HCT116 (cell line): ENCODE results near the gene DGKG. TPM values are rescaled to one million over a fixed set of nuclear protein-coding genes. Genes with fewer than 3 reads are reported as not detected.
A peak's percentile ranks its signal among the peaks of the same experiment; 100 is the strongest.

ENCODE experiments used
- ATAC-seq: fragments of 200-7000 bp; cut with Tn5 transposase; 2 replicates; pipeline ENCODE4 v1.9.1; 2020; ENCODE audit warnings: mild to moderate bottlenecking, moderate library complexity
- BruUV-seq: library from RNA; stranded (reverse); fragments of 400-500 nt; replicated peaks from 2 replicates; lab custom pipeline; 2021; lab: Mats Ljungman, UMichigan
- CTCF ChIA-PET: fragments of 300-600 bp; sonication (Branson Sonifier 250); formaldehyde crosslinking; loops from one replicate; lab custom pipeline; 2021; ENCODE audit warnings: antibody characterized with exemption; lab: Charles Lee
- POLR2A ChIA-PET: fragments of 300-600, 350-600 bp; sonication (Branson Sonifier 250); formaldehyde crosslinking; loops from one replicate; lab custom pipeline; 2021; ENCODE audit warnings: antibody characterized with exemption; lab: Charles Lee
- RAD21 ChIA-PET, 2 experiments: fragments of 300-600 bp; sonication (Branson Sonifier 250); formaldehyde crosslinking; loops; one replicate each; lab custom pipeline; 2023; ENCODE audit warnings: low total read pairs in 2 of 2; ENCODE audit not compliant: uncharacterized antibody in 2 of 2, unreplicated experiment in 2 of 2, low non-redundant PET in 1 of 2; lab: Charles Lee
- DNase-seq: peaks from one replicate; pipeline ENCODE4 v3.0.0-alpha.2; 2010; ENCODE audit warnings: low read depth, low spot score
- H2AFZ ChIP-seq: fragments of 200-600 bp; shearing (Covaris generic), sonication (generic); 2 replicates; pipeline ENCODE4 v1.6.1; 2017; ENCODE audit warnings: low read depth, mixed run types, mixed read lengths, antibody characterized with exemption, low read length; ENCODE audit not compliant: poor library complexity, severe bottlenecking
- H3K27ac ChIP-seq: 2 replicates; pipeline ENCODE4 v1.5.1; 2012; ENCODE audit warnings: low read depth, low read length
- H3K27me3 ChIP-seq: fragments of 200-600 bp; sonication (generic); 2 replicates; pipeline ENCODE4 v1.6.1; 2016; ENCODE audit warnings: mixed run types, low read length, mixed read lengths; ENCODE audit not compliant: insufficient read depth
- H3K36me3 ChIP-seq, 2 experiments: fragments of 200-500 bp in 1 of 2; fragments of 200-600 bp in 1 of 2; sonication (Bioruptor generic) in 1 of 2; sonication (generic) in 1 of 2; 2 replicates each; pipeline versions ENCODE4 v1.5.1 to v1.6.1; 2014 to 2016; ENCODE audit warnings: low read length in 2 of 2, inconsistent platforms in 1 of 2, mixed read lengths in 1 of 2, mixed run types in 1 of 2; ENCODE audit not compliant: insufficient read depth in 2 of 2, control insufficient read depth in 1 of 2
- H3K4me1 ChIP-seq, 2 experiments: fragments of 200-600 bp in 1 of 2; sonication (generic) in 1 of 2; 2 replicates each; pipeline versions ENCODE4 v1.5.1 to v1.6.1; 2012 to 2017; ENCODE audit warnings: low read length in 2 of 2, inconsistent platforms in 1 of 2, mild to moderate bottlenecking in 1 of 2, mixed read lengths in 1 of 2, mixed run types in 1 of 2, moderate library complexity in 1 of 2; ENCODE audit not compliant: insufficient read depth in 2 of 2, control insufficient read depth in 1 of 2
- H3K4me2 ChIP-seq: fragments of 200-600 bp; sonication (generic); 2 replicates; pipeline ENCODE4 v1.6.1; 2017; ENCODE audit warnings: mixed run types, low read length, mixed read lengths
- H3K4me3 ChIP-seq, 2 experiments: fragments of 200-600 bp in 1 of 2; sonication (generic) in 1 of 2; replicated peaks in 1 of 2; 2 replicates each; pipeline ENCODE4 v1.5.1; 2011 to 2016; ENCODE audit warnings: low read length in 2 of 2, control low read depth in 1 of 2, low read depth in 1 of 2, mild to moderate bottlenecking in 1 of 2, mixed read lengths in 1 of 2, mixed run types in 1 of 2
- H3K79me2 ChIP-seq: fragments of 200-600 bp; sonication (generic); 2 replicates; pipeline ENCODE4 v1.6.1; 2017; ENCODE audit warnings: mild to moderate bottlenecking, mixed run types, low read length, moderate library complexity, mixed read lengths; ENCODE audit not compliant: insufficient read depth
- H3K9ac ChIP-seq: fragments of 200-600 bp; sonication (generic); 2 replicates; pipeline ENCODE4 v1.6.1; 2016; ENCODE audit warnings: low read length, mixed read lengths
- H3K9me2 ChIP-seq: fragments of 200-600 bp; sonication (generic), shearing (Covaris generic); 2 replicates; pipeline ENCODE4 v1.6.1; 2017; ENCODE audit warnings: mixed run types, mild to moderate bottlenecking, moderate library complexity; ENCODE audit not compliant: insufficient read depth
- H3K9me3 ChIP-seq, 2 experiments: fragments of 200-500 bp in 1 of 2; fragments of 200-600 bp in 1 of 2; sonication (Bioruptor generic) in 1 of 2; sonication (generic) in 1 of 2; 2 replicates each; pipeline ENCODE4 v1.6.1; 2014 to 2017; ENCODE audit warnings: low read length in 2 of 2, mixed read lengths in 2 of 2, inconsistent platforms in 1 of 2, low read depth in 1 of 2, mild to moderate bottlenecking in 1 of 2, mixed run types in 1 of 2, moderate library complexity in 1 of 2; ENCODE audit not compliant: control insufficient read depth in 1 of 2, insufficient read depth in 1 of 2
- H4K20me1 ChIP-seq: fragments of 200-600 bp; sonication (generic), shearing (Covaris generic); 2 replicates; pipeline ENCODE4 v1.6.1; 2017; ENCODE audit warnings: mixed run types, mild to moderate bottlenecking, moderate library complexity; ENCODE audit not compliant: insufficient read depth
- CBX3 ChIP-seq: IDR thresholded peaks from 2 replicates; pipeline ENCODE4 v1.6.1; 2012; ENCODE audit warnings: low read depth
- CTCF ChIP-seq, 3 experiments: fragments of 200-600 bp in 1 of 3; sonication (generic) in 1 of 3; IDR thresholded peaks in 2 of 3; conservative IDR thresholded peaks in 1 of 3; 2 replicates each; pipeline ENCODE4 v1.5.1; 2012 to 2017; ENCODE audit warnings: low read depth in 2 of 3, low read length in 2 of 3, antibody characterized with exemption in 1 of 3, borderline replicate concordance in 1 of 3, control low read depth in 1 of 3, mild to moderate bottlenecking in 1 of 3, mixed read lengths in 1 of 3, mixed run types in 1 of 3, moderate library complexity in 1 of 3; ENCODE audit not compliant: insufficient read depth in 1 of 3
- EGR1 ChIP-seq: IDR thresholded peaks from 2 replicates; pipeline ENCODE4 v1.6.1; 2012; ENCODE audit warnings: low read depth
- ELF1 ChIP-seq: IDR thresholded peaks from 2 replicates; pipeline ENCODE4 v1.6.1; 2012; ENCODE audit warnings: low read depth, borderline replicate concordance
- EZH2phosphoT487 ChIP-seq: fragments of 200-600 bp; IDR thresholded peaks from 2 replicates; pipeline ENCODE4 v1.6.1; 2018; ENCODE audit warnings: antibody characterized with exemption, borderline replicate concordance
- FOSL1 ChIP-seq: IDR thresholded peaks from 2 replicates; pipeline ENCODE4 v1.6.1; 2012; ENCODE audit warnings: low read depth
- JUND ChIP-seq: IDR thresholded peaks from 2 replicates; pipeline ENCODE4 v1.6.1; 2012
- MAX ChIP-seq: IDR thresholded peaks from 2 replicates; pipeline ENCODE4 v1.6.1; 2012
- POLR2A ChIP-seq: IDR thresholded peaks from 2 replicates; pipeline ENCODE4 v1.7.0; 2011; ENCODE audit warnings: borderline replicate concordance; ENCODE audit not compliant: insufficient read depth, insufficient read length; ENCODE audit errors: extremely low read depth
- POLR2AphosphoS5 ChIP-seq: IDR thresholded peaks from 2 replicates; pipeline ENCODE4 v1.6.1; 2011; ENCODE audit warnings: mild to moderate bottlenecking, low read depth, low read length, moderate library complexity
- RAD21 ChIP-seq: IDR thresholded peaks from 2 replicates; pipeline ENCODE4 v1.6.1; 2012; ENCODE audit warnings: low read depth, mild to moderate bottlenecking
- TCF7L2 ChIP-seq: IDR thresholded peaks from 2 replicates; pipeline ENCODE4 v1.7.0; 2011; ENCODE audit warnings: borderline replicate concordance, inconsistent platforms; ENCODE audit not compliant: insufficient read depth, insufficient read length; ENCODE audit errors: extremely low read depth
- YY1 ChIP-seq: IDR thresholded peaks from 2 replicates; pipeline ENCODE4 v1.6.1; 2011; ENCODE audit warnings: low read length, low read depth, moderate library complexity, mild to moderate bottlenecking; ENCODE audit not compliant: insufficient replicate concordance; ENCODE audit errors: extremely low read depth
- ZBTB33 ChIP-seq: IDR thresholded peaks from 2 replicates; pipeline ENCODE4 v1.6.1; 2011; ENCODE audit warnings: mild to moderate bottlenecking, low read length, moderate library complexity; ENCODE audit not compliant: insufficient replicate concordance; ENCODE audit errors: extremely low read depth
- ZFX ChIP-seq: fragments of 450-650 bp; IDR thresholded peaks from 2 replicates; pipeline ENCODE4 v1.6.1; 2017
- ZNF274 ChIP-seq: fragments of 200-500 bp; sonication (Bioruptor generic); IDR thresholded peaks from 2 replicates; pipeline ENCODE4 v1.6.1; 2014; ENCODE audit warnings: mild to moderate bottlenecking, low read depth, low read length, inconsistent platforms
- intact Hi-C: fragments of 100-400 bp; cut with micrococcal nuclease; formaldehyde crosslinking; loops from 2 replicates; pipeline ENCODE4 v1.10.0; 2022
- total RNA-seq: library from RNA; stranded (reverse); gene quantifications from one replicate; pipeline ENCODE4 v1.2.1, GENCODE V29; 2021; ENCODE audit not compliant: unreplicated experiment

Gene DGKG
- total RNA-seq, 1 experiment from 2014 or later = 4.8 TPM

GRCh38 chr3:186220365-186220764, 141.7 kb downstream of the DGKG start:
- Histone ChIP-seq H3K4me3 (no peak overlapping the region), H3K9me2 (no peaks in the 10 kb centered on the region), H3K4me1 (peaks cover 14 to 31% of the 10 kb centered on the region in 2 experiments)
- peak; percentile 57; the same call in 1 of the 2 replicates for TF ChIP-seq JUND
- TF ChIP-seq EGR1 = no peak
- peak; percentile 37; the same call in 1 of the 2 replicates for TF ChIP-seq MAX
- TF ChIP-seq CBX3 = no peak
- peak; percentile 54; the same call in 1 of the 2 replicates for TF ChIP-seq FOSL1
- no peak for TF ChIP-seq ZFX
- TF ChIP-seq, all 23 proteins: peak for 3
- Histone ChIP-seq H3K27me3 (no peaks in the 10 kb centered on the region), H3K9ac (no peak overlapping the region), H3K36me3 (no peaks in the 10 kb centered on the region), H3K4me2 (peak overlapping the region; percentile 38), H3K79me2 (no peaks in the 10 kb centered on the region), H3K27ac (no peak overlapping the region), H3K9me3 (no peaks in the 10 kb centered on the region), H4K20me1 (no peaks in the 10 kb centered on the region), H2AFZ (no peak overlapping the region)
- POLR2A ChIA-PET = no interaction called here
- DNase-seq (peak; percentile 24), ATAC-seq (peak; percentile 64)
- intact Hi-C loops = no loop called here
- no TSS peak for BruUV-seq
- RAD21 ChIA-PET = no interaction called here
- CTCF ChIA-PET = interaction anchor here (1.4 to 2.0 kb wide), 2 partner anchors 21 to 277 kb away, joined by 3 to 5 read pairs; no protein-coding TSS in a partner anchor

- no peak overlapping the region for H3K27ac ChIP-seq
- no peaks in the 10 kb centered on the region for H3K79me2 ChIP-seq
- no peak overlapping the region for H2AFZ ChIP-seq
- no peaks in the 10 kb centered on the region for H4K20me1 ChIP-seq
- H3K4me3 ChIP-seq = no peak overlapping the region
- H3K9ac ChIP-seq = no peak overlapping the region
- intact Hi-C loops = no loop called here
- CTCF ChIA-PET = interaction anchor here (2.0 kb wide), 1 partner anchor 23 kb away, joined by 5 read pairs; no protein-coding TSS in a partner anchor
- peaks cover 19 to 40% of the 10 kb centered on the region in 2 experiments for H3K4me1 ChIP-seq
- POLR2A ChIA-PET = interaction anchor here (0.7 kb wide), 1 partner anchor 9 kb away, joined by 3 read pairs; no protein-coding TSS in a partner anchor
- DNase-seq (no peak), ATAC-seq (no peak)
- RAD21 ChIA-PET = no interaction called here
- no peaks in the 10 kb centered on the region for H3K9me3 ChIP-seq
- H3K9me2 ChIP-seq = no peaks in the 10 kb centered on the region
- no peak overlapping the region for H3K4me2 ChIP-seq
- no peaks in the 10 kb centered on the region for H3K27me3 ChIP-seq
- H3K36me3 ChIP-seq = no peaks in the 10 kb centered on the region
- BruUV-seq = no TSS peak
- TF ChIP-seq POLR2AphosphoS5 = no peak
- no peak for TF ChIP-seq JUND
- TF ChIP-seq ZBTB33 = no peak
- TF ChIP-seq EGR1 = no peak
- no peak for TF ChIP-seq EZH2phosphoT487
- TF ChIP-seq POLR2A = no peak
- no peak for TF ChIP-seq MAX
- TF ChIP-seq YY1 = no peak
- no peak for TF ChIP-seq CBX3
- TF ChIP-seq ZNF274 = no peak
- TF ChIP-seq ELF1 = no peak
- TF ChIP-seq CTCF (IDR thresholded peaks at IDR 0.05 in 2 of 3, conservative IDR thresholded peaks at IDR 0.05 in 1 of 3; ENCODE audit: borderline replicate concordance in 1 of 3, insufficient read depth in 1 of 3, low read depth in 2 of 3, low read length in 2 of 3) = no peak
- TF ChIP-seq RAD21 = no peak
- TF ChIP-seq TCF7L2 = no peak
Measured at GRCh38 chr3:186219211-186219638, 142.8 kb downstream of the DGKG start.
